HL-60/S4 treated with phorbol 12-myristate 13-acetate at 8.2 ng/mL for 4 days and 3 days (cell line): ENCODE results near the gene FBXO15.

Source experiments
- in situ Hi-C: fragments of 300-500 bp; cut with MboI; formaldehyde crosslinking; loops from 2 replicates; pipeline ENCODE4 v1.15.0; 2022; ENCODE audit warnings: low sequenced_read_pairs

FBXO15 gene

DNA sequence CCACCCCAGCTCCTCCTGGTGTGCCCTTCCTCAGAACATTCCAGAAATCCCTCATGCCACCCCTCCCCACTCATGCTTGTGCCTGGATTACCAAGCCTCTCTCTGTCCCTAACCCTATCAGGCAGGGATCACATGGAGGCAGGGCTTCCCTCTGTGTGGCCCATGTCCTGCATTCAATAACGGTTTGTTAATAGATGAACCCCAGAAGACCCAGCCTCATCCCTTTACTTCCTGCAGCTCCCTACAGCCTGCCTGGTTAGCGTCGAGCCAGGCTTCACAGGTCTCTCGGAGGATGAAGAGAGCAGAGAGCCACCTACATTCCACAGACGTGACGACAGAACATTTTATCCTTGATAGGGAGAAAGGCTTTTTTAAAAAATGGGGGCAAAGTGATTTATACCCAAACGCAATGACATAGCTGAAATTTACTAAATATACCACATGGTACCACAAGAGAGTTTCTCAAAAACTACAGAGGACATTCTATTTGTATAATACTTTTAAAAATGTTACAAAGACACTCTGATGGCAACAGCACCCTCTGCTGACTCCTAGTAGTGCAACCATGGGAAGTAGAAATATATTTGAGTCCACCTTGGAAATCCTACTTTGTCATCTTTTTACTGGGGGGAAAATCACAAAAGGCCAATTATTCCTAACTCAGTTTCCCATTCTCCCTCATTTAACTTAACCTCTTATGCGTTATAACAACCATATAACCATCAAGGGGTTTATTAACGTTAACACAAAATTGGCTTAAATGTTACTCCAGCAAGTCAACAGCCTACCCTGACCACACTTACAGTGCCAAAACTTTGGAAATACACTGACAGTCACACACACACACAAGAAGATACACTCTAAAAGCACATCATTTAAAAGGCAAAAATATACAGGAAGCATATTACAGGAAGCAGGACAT lies 30.7 kb downstream of the FBXO15 start:
- in situ Hi-C loops, result no loop called here

GRCh38 chr18:74115046-74115445 lies 32.6 kb downstream of the FBXO15 start:
- in situ Hi-C loops, result no loop called here

DNA sequence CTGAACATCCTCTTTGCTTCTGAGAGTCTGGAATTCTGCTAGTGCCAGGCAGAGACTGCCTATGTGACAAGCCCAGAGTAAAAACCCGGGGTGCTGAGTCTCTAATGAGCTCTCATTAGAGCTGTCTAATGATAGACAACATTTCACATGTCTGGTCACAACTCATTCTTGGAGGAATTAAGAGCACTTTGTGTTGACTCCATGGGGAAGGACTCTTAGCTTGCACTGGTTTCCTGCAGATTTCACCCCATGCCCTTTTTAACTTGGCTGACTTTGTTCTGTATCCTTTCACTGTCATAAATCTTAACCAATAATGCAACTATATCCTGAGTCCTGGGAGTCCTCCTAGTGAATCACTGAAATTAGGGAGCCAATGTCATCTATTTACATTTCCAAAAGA lies 33.5 kb downstream of the FBXO15 start:
- in situ Hi-C loops, result no loop called here

GRCh38 chr18:74113711-74114110 lies 33.9 kb downstream of the FBXO15 start:
- in situ Hi-C loops, result no loop called here

GRCh38 chr18:74110976-74111375 lies 36.7 kb downstream of the FBXO15 start:
- in situ Hi-C loops, result no loop called here

GRCh38 chr18:74110149-74110548 lies 37.5 kb downstream of the FBXO15 start:
- in situ Hi-C loops, result no loop called here

GRCh38 chr18:74108460-74108859 lies 39.2 kb downstream of the FBXO15 start:
- in situ Hi-C loops, result no loop called here

- in situ Hi-C loops, result no loop called here
Observed at GRCh38 chr18:74097803-74098202, 49.8 kb downstream of the FBXO15 start.

- in situ Hi-C loops, result no loop called here
Observed at GRCh38 chr18:74092922-74093321, 54.7 kb downstream of the FBXO15 start.

- in situ Hi-C loops, result no loop called here
Observed at GRCh38 chr18:74084184-74084855, 63.3 kb downstream of the FBXO15 start.

GRCh38 chr18:74083557-74083952 lies 64.1 kb downstream of the FBXO15 start:
- in situ Hi-C loops, result no loop called here

DNA sequence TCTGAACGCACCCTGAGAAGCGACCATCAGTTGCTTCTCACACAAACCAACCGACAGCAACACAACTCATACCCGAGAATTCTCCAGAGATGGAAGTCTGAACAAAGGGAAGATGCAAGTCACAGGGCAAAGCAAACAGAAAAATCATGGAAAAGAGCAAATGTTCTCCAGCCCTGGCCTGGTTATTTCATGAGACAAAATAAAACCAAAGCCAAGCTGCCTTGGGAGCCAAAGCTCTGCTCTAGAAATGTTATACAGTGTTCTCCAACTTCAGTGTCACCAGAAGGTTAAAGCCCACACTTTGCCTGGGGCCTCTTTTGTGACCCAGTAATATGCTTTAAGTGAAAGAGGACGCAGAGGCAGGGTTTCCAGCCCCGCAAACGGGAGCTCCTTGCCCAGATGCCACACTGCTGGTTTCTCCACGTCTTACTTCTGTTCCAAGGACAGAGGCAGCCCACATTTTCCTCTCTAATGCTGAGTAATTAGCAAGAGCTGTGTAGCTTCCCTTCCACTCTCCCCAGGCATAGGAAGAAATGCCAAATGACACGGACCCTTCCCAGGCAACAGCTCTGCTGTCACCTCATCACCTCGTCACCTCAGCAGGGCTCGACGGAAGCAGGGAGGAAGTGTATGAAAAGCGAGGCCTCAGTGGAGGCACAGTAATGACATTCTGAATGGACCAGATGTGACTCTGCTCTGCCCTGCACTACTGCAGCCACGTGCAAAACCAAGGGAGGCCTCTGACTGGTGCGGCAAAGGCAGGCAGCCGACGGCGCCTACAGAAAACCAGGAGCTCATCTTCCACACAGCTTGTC lies 64.7 kb downstream of the FBXO15 start:
- in situ Hi-C loops, result no loop called here

DNA sequence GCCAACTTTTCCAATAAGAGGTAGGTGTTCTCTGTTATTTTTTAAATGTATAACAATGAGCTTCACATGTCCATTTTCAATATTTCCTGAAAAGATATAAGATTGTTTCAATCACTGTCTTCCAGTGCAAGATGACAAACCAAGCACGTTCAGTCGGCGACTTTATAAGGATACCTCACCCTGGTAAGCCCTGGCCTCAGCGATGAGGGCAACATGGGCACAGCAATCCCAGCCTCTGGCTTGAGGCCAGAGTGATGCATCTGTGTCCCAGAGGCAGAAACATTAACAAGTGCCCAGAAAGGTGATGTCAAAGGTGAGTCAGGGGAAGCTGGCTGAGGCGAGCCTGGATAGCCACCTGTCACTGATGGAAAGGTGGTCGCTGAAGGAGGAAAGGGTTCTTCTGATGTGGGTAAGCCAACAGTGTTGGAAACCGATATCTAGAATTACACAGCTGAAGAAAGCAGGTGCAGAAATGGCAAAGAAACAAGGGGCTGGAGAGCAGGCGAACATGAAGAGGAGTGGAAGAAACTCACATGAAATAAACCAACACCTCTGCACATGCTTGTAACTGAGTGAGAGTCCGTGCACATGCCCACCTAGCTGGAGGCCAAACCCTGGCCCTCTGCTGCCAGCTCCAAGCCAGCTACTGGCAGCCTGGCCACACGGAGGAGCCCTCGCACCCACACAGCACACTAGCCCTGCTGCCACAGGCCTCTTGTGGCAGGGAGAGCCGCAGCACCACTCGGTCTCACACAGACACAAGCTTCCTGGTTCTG lies 65.5 kb downstream of the FBXO15 start:
- in situ Hi-C loops, result no loop called here

DNA sequence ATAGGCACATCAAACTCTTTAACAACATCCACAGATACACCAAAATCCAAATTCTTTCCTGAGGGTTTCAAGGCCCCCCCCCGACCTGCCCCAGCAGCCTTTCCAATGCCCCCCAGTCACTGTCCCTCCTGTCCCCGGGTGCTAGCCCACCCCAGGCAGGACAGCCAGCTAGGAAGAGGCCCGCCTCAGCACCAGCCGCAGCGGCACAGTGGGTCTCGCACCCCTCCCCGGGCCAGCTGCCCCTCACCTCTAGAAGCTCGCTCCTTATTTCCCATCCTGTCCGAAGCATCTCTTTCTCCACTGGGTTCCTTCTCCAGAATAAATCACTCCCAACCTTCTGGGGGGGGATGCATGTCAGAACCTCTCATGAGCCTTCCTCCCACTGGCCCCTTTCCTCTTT lies 69.4 kb downstream of the FBXO15 start:
- in situ Hi-C loops, result no loop called here

DNA sequence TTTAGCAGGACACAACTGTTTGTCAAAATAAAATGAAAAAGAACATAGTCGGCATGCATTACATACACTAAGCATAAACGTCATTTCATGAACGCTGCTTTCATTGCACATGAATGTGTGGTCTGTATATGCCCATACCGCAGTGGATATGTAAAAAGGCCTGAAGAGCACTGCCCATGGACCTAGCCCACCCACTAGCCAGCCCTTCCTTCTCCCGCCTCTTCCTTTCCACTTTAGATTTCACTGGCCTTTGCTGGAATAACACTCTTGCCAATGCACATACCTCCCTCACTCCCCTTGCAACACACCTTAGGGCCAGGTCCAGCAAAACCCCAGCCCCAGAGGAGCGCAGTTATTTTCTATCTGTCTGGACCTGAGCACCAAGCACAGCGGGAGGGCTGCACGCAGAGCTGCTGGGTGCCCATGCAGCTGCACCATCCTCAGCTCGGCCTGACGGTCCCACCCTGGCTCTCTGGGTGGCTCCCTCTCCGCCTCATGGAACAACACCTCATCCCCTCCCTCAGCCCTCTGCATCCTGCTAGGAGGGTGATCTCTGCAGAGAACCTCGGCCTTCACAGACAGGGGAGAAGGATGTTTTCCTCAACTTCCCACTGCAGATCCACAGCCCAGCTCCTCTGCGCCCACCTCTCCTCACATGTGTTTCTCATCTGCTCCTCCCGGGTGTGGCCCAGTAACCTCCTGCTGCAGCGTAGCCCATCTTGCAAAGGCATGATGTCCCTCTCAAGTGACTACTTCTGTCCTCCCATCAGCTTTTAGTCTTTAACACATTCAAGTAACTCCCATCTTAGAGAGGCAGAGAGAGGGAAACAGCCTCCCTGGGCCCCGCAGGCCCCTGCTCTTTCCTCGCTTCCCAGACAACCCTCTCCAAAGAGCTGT lies 72.7 kb downstream of the FBXO15 start:
- in situ Hi-C loops, result no loop called here

DNA sequence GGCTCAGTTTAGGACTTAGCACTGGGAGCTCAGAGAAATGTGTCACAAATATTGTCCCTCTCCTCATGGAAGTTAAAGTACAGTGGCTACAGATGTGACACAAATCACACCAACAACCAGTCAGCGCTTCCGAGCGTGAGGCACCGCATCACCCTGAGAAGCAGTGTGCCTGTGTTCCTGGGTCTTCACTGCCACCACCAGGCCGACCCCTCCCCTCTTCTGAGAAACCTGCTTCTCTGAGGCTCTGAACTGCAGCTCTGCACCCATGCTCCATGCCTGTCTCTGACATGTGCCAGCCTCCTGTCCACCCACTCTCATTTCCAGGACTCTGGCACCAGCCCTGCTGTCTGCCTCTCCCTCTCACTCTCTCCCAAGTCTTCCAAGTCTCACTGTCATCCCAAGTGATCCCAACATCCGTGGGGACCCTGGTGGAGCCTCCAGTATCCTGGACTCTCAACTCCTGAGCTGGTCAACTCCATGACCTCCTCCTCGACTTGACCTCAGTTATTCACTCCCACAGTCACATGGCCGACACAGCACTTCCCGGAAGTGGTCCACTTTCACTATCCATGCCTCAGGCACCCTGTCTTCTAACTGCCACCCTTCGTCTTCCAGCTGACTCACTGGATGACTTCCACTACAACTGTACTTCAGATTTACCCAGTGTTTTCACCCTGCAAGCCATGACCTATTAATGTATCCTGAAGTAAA lies 73.5 kb downstream of the FBXO15 start:
- in situ Hi-C loops, result no loop called here

DNA sequence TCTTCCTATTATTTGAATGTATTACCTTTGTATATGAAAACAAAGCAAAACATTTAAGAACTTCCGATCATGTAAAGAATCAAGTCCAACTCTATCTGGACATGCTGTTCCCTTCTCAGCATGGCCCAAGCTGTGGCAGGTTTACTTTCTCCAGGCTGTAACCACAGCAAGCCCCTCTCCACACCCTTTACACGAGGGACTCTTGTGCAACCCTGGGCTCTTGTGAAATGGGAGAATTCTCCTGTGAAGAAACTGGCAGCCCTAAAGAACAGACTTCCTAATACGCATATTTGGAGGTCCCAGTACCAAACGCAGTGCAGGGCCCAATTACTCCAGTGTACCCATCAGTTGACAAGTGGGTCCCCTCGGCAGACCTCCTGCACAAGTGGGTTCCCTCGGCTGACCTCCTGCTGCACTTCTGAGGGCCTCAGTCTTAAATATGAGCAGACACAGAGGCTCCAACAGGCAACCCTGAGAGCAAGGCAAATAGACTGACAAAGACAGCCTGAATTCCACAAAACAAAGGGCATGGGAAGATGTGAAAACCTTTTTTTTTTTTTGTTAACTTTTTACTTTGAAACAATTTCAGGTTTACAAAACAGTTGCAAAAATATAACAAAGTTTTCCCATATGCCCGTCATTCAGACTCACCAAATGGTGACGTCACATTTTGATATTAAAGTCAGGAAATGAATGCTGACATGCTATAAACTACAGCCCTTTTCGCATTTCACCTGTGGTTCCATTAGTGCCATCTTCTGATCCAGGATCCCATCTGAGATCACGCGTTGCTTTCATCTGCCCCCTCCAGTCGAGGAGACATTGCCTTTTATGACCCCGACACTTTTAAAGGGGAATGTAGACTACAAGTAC lies 78.2 kb downstream of the FBXO15 start:
- in situ Hi-C loops, result no loop called here

GRCh38 chr18:74068296-74068695 lies 79.3 kb downstream of the FBXO15 start:
- in situ Hi-C loops, result no loop called here
